ENCODE data around the gene DOK3. TPM values are rescaled to one million over a fixed set of nuclear protein-coding genes. Genes with fewer than 3 reads are reported as not detected.

The DOK3 gene
- total and polyA plus RNA-seq, 2 of the 13 experiments (the other 11 are each of a cell fraction or from before 2014, with no cell fraction given): 1.4 to 1.5 TPM

DNA sequence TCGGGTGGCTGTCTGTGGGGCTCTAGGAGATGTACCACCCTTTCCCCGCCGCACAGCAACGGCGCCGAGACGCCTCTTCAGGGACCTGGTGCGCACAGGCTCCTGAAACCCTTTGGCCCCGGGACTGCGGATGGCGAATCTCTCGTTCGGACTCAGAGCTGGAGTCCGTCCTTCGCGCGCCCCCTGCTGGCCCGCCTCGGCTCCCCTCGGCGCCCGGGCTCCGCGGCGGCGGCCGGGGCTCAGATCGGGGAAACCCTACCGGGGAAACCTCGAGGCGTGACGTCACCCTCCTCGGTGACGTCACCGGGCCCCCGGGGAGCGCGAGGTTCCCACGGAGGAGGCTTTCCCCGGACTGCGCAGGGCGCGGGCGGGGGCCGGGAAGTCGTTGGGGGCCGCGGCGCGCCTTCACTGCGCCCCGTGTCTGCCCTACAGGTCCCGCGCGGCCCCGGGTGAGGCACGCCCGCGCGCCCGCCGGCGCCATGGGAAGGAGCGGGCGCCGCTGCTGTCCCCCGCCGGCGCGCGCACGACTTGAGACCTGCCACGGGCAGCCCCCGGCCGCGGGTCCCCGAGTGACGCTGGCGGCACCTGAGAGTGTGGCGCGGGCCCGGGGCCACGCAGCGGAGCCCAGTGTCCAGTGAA is 55.1 kb downstream of the DOK3 start (continued):
- TF ChIP-seq CREM (IDR thresholded peaks at IDR 0.05) (peak; percentile 81), CREM (CRISPR knock-in tag; IDR thresholded peaks at IDR 0.05) (peak; percentile 61; the same call in 1 of the 2 replicates), SAP130 (CRISPR knock-in tag; IDR thresholded peaks at IDR 0.05; ENCODE audit: low read depth) (peak; percentile 75; the same call in 1 of the 2 replicates), MXI1 (IDR thresholded peaks at IDR 0.05; ENCODE audit: borderline replicate concordance, low read depth, low read length) (peak; percentile 59; the same call in 1 of the 3 replicates), PHF8 (CRISPR knock-in tag; IDR thresholded peaks at IDR 0.05) (no peak; the same call in 1 of the 2 replicates), CHCHD3 (CRISPR knock-in tag; IDR thresholded peaks at IDR 0.05) (no peak), YY1 (IDR thresholded peaks at IDR 0.05; ENCODE audit: insufficient read depth, insufficient replicate concordance, low read depth, low read length) (peak; percentile 68), ZNF724P (CRISPR knock-in tag; IDR thresholded peaks at IDR 0.05; ENCODE audit: borderline replicate concordance) (no peak), ZNF674 (CRISPR knock-in tag; IDR thresholded peaks at IDR 0.05; ENCODE audit: low read depth) (no peak), SRY (CRISPR knock-in tag; IDR thresholded peaks at IDR 0.05) (peak; percentile 7; the same call in 1 of the 2 replicates), KDM3A (CRISPR knock-in tag; IDR thresholded peaks at IDR 0.05; ENCODE audit: low read depth) (no peak), ZNF768 (CRISPR knock-in tag; IDR thresholded peaks at IDR 0.05) (0 out of 2 replicates have a peak, but pooled peaks have one; percentile 8), SMYD3 (CRISPR knock-in tag; IDR thresholded peaks at IDR 0.05) (no peak), XBP1 (CRISPR knock-in tag; IDR thresholded peaks at IDR 0.05) (no peak), MAFF (IDR thresholded peaks at IDR 0.05; ENCODE audit: low read depth, low read length) (no peak), SIN3A (IDR thresholded peaks at IDR 0.05; ENCODE audit: borderline replicate concordance, low read depth, low read length) (0 out of 2 replicates have a peak, but pooled peaks have one; percentile 37), SP5 (CRISPR knock-in tag; IDR thresholded peaks at IDR 0.05; ENCODE audit: borderline replicate concordance, low read depth) (no peak), SNAI1 (CRISPR knock-in tag; IDR thresholded peaks at IDR 0.05; ENCODE audit: borderline replicate concordance) (no peak), ZNF549 (CRISPR knock-in tag; IDR thresholded peaks at IDR 0.05) (no peak), GATAD1 (CRISPR knock-in tag; IDR thresholded peaks at IDR 0.05) (0 out of 2 replicates have a peak, but pooled peaks have one; percentile 17), ZC3H4 (CRISPR knock-in tag; IDR thresholded peaks at IDR 0.05; ENCODE audit: borderline replicate concordance) (no peak), AKAP8 (CRISPR knock-in tag; IDR thresholded peaks at IDR 0.05) (peak; percentile 89; the same call in 1 of the 2 replicates), ZNF331 (CRISPR knock-in tag; IDR thresholded peaks at IDR 0.05) (0 out of 2 replicates have a peak, but pooled peaks have one; percentile 24), ZBTB21 (CRISPR knock-in tag; IDR thresholded peaks at IDR 0.05) (peak; percentile 92), HCFC1 (IDR thresholded peaks at IDR 0.05; ENCODE audit: low read depth, low read length) (peak; percentile 16; the same call in 1 of the 2 replicates), KLF12 (CRISPR knock-in tag; IDR thresholded peaks at IDR 0.05; ENCODE audit: borderline replicate concordance) (no peak), AGO2 (optimal IDR thresholded peaks at IDR 0.05; ENCODE audit: low read depth, low read length) (peak; percentile 10)
- TF ChIP-seq, protein P1, sequence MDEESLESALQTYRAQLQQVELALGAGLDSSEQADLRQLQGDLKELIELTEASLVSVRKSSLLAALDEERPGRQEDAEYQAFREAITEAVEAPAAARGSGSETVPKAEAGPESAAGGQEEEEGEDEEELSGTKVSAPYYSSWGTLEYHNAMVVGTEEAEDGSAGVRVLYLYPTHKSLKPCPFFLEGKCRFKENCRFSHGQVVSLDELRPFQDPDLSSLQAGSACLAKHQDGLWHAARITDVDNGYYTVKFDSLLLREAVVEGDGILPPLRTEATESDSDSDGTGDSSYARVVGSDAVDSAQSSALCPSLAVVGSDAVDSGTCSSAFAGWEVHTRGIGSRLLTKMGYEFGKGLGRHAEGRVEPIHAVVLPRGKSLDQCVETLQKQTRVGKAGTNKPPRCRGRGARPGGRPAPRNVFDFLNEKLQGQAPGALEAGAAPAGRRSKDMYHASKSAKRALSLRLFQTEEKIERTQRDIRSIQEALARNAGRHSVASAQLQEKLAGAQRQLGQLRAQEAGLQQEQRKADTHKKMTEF (CRISPR knock-in tag; IDR thresholded peaks at IDR 0.05): peak; percentile 67; the same call in 1 of the 2 replicates
- TF ChIP-seq, protein P2, sequence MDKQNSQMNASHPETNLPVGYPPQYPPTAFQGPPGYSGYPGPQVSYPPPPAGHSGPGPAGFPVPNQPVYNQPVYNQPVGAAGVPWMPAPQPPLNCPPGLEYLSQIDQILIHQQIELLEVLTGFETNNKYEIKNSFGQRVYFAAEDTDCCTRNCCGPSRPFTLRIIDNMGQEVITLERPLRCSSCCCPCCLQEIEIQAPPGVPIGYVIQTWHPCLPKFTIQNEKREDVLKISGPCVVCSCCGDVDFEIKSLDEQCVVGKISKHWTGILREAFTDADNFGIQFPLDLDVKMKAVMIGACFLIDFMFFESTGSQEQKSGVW (CRISPR knock-in tag; IDR thresholded peaks at IDR 0.05; ENCODE audit: borderline replicate concordance): no peak
- TF ChIP-seq, protein P3, sequence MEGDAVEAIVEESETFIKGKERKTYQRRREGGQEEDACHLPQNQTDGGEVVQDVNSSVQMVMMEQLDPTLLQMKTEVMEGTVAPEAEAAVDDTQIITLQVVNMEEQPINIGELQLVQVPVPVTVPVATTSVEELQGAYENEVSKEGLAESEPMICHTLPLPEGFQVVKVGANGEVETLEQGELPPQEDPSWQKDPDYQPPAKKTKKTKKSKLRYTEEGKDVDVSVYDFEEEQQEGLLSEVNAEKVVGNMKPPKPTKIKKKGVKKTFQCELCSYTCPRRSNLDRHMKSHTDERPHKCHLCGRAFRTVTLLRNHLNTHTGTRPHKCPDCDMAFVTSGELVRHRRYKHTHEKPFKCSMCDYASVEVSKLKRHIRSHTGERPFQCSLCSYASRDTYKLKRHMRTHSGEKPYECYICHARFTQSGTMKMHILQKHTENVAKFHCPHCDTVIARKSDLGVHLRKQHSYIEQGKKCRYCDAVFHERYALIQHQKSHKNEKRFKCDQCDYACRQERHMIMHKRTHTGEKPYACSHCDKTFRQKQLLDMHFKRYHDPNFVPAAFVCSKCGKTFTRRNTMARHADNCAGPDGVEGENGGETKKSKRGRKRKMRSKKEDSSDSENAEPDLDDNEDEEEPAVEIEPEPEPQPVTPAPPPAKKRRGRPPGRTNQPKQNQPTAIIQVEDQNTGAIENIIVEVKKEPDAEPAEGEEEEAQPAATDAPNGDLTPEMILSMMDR (CRISPR knock-in tag; IDR thresholded peaks at IDR 0.05): peak; percentile 85
